ENCODE results near the gene TESK2.

- TF ChIP-seq CTCF (IDR thresholded peaks at IDR 0.05) (no peak), POLR2A (IDR thresholded peaks at IDR 0.05) (no peak)
Observed at GRCh38 chr1:45455162-45455561, 35.8 kb downstream of the TESK2 start.

Data from heart left ventricle (tissue), 13 donors.